8988T (cell line): ENCODE results near the gene WNT9A.

Experiments used
- DNase-seq: peaks from one replicate; pipeline ENCODE4 v3.0.0; 2011

Gene WNT9A

DNA sequence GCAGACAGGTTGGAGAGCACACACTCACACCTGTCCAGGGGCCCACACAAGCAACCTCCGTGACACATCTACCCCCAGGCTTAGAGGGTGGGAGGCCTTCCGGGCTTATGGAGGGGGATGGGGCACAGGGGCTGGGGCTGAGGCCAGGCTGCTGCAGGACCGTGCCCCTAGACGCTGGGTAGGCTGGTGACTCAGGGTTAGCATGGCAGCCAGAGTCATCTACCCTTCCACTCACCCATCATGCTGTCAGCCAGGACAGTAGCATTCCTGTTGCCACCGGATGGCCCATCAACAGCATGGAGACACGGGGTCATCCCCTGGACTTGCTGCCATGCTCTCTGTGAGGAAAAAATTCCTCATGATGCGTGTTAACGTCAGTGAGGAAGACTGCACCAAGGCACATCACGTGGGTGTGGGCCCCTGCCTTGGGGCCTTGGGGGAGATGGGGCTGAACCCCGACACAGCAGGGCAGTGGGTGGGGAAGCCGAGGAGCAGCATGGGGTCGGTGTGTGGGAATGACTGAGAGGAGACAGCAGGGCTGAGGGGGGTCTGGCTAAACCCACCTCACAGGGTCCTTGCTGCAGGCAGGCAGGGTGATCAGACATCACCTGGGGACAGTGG lies 52.8 kb downstream of the WNT9A start:
- no peak for DNase-seq

DNA sequence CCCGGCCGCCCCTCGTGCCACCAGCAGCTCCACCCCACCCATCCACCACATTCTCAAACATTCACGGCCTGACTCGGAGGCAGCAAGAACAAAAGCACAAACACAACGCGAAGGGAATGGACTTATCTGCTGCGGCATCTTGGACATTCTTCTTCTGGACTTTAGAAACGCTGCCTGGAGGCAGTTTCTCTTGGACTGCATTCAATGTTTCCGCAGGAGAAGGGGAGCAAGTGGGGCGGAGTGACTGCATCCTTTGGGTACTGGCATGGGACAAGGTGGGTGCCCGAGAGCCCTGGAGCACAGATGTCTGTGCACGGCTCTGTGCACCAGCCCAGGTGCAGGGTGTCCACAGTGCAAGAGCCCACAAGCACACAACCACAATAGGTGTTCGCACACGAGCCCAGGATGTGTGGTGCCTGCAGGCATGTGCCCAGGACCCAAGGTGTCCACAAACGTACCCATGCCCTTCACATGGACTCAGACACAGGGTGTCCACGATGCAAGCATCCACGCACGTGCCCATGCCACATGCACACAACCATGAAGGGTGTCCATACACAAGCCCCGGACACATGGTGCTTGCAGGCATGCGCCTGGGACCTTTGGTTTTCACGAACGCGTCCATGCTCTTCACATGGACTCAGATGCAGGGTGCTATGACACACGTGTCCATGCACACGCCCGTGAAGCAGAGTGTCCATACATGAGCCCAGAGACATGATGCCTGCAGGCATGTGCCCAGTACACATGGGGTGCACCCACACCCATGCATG lies 53.6 kb downstream of the WNT9A start:
- DNase-seq, result no peak

GRCh38 chr1:227893300-227893948 lies 54.3 kb downstream of the WNT9A start:
- DNase-seq, result no peak

- peak; percentile 79 for DNase-seq
Observed at GRCh38 chr1:227892489-227893299, 55.0 kb downstream of the WNT9A start.

DNA sequence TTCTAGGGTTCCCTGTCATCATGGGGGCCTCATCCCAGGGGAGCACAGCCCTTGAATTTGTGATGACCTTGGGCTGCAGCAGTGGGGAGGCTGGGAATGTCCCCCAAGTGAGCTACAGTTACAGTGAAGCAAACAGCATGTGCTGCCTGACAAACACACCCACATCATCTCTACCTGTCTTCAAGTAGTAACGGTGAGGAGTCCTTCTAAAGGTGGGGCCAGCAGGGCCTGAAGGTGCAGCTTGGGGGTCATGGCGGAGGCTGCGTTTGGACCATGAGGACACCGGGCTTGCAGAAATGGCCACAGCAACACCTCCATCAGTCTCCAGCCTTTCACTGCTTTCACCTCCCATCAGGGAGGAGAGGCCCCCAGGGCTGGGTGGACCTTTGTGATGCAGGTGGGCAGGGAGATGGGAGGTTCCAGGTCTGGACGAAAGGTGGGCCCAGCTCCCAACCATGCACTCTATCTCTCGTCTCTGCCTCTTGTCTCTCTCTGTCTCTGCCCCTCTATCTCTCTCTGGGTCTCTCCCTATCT lies 55.7 kb downstream of the WNT9A start:
- DNase-seq, result no peak

DNA sequence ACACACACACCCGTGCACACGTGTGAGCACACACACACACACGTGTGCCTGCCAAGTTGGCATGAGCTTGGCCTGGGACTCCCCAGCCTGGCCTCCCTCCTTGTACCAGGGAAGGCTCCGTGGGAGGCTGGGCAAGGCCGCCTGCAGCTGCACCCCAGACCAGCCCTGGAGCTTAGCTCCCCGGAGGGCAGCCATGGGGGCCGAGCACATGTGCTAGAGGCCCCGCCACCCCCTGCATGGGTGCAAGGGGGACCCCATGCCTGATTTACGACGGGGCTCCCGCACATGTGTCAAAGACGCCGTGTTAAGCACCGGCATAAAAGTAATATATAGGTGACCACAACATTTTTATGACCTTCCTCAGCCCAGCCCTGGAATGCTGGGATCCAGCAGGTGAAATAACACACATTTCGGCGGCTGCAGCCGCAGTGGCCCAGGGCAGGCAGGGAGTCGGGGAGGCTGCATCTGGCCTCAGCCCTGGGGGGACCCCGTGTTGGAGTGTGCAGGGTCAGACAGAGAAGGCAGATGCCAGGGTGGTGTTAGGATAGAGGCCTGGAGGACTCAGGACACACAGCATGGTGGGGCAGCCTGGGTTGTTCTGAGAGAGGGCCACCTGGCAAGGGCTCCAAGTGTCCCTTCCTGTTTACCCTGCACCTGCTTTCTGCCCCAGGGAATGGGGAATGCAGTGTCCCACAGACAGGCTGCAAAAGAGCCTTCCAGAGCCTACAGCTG lies 56.3 kb downstream of the WNT9A start:
- peak; percentile 15 for DNase-seq

- DNase-seq, result peak; percentile 17
Observed at GRCh38 chr1:227890451-227891222, 57.1 kb downstream of the WNT9A start.

DNA sequence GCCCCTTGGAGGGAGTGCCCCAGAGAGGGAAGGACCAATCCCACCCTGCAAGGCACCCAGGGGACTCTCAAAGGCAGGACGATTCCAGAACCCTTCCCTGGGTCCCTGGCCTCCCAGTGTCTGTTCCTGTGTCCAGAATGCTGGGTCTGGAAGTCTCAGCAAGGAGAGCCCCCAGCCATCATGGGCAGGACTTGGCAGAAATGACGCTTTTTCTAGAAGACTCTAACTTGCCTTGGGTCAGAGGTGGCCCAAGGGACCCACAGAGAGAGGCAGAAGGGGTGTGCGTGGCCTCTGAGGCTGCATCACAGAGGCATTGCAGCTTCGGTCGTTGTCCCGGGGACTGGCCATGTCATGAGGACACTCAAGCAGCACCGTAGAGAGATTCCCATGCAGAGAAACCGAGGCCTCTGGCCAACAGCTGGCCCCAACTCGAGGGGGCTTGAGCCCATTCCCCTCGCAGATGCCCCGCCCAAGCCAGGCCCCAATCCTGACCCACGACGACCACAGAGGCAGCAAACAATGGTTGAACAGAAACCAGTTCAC lies 57.8 kb downstream of the WNT9A start:
- peak; percentile 26 for DNase-seq

DNA sequence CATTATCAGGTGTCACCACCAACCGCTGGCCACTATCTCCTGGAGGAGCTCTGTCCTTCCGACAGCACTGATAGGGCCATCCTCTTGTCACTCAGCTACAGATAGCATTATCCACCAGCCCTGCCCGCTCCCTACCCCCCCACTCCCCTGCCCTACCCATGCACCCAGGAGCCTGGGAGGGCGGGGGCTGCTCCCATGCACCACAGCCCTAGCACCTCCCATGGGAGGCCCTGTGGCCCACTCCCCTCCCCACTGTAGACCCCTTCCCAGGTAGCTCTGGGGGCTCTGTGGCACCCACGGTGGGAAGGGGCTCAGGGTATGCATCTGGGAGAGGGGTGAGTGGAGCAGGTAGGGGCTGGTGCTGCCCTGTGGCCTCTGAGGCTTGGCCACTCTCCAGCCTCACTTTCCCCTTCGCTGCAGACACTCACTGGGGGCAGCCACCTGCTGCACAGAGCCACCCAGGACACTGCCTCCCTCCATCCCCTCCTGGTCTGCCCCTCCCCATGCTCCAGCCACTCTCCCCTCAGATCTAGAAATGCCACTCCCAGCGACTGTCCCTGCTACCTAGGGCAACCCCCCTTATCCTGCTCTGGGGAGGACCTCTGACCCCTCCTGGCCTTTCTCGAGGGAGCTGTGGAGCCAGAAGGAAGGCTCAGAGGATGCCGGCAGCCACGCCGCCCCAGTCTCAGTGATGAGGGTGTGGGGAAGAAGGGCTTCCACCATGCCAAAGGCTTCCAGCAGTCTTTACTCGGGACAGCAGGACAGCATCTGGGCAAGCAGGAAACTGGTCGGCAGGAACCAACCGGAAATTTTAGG lies 58.5 kb downstream of the WNT9A start:
- DNase-seq, result peak; percentile 37

DNA sequence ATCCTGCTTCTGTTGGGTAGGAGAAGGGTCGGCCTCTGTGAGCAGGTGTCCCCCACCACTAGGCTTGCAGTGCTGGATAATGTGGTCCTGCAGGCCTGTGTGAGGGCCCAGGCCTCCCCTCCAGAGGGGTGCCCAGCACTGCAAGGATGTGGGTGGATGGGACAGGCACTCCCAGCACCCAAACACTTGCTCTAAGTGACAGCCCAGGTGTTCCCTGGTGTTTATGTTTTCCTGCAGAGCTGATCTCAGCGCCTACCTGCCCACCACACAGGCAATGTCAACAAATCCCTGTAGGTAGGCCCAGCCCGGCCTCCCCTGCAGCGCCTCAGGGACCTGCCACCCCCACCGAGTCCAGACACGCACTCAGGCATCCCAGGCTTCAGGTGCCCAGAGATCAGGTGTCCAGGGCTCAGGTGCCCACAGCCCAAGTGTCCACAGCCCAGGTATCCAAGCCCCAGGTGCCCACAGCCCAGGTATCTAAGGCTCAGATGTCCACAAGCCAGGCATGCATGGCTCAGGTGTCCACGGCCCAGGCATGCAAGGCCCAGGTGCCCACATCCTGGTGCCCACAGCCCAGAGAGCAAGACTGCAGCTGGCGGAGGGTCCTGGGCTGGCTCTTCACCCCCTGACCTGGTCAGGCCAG lies 59.2 kb downstream of the WNT9A start:
- DNase-seq, result peak; percentile 18

DNA sequence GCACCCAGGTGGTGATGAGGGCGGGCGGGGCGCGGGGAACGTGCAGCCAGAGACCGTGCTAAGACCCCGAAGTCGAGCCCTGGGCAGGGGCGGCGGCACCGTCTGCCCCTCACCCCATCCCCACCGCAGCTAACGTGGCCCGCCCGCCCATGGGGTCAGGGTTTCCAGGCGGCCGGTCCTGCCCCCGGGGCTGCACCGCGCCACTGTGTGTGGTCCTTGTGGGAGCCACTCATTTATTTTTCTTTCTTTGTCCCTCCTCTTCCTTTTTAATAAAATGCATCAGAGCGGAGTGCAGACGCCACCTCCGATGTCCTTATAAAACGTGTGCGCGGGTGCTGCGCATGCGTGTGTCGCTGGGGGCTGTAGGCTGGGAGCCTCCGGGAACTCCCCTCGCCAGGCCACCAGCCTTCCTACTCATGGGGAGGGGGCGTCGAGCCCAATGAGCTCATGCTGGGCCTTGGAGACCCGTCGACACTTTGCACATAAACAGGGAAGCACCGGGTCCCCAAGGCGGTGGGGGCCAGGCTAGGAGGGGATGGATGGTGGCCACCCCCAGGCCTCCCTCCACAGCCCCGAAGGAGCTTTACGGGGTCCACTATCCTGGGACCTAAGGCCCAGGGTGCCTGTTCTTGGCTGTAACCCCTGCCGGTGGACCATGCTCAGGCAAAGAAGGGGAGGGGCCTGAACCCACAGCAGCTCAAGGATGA lies 59.9 kb downstream of the WNT9A start:
- DNase-seq, result no peak

DNA sequence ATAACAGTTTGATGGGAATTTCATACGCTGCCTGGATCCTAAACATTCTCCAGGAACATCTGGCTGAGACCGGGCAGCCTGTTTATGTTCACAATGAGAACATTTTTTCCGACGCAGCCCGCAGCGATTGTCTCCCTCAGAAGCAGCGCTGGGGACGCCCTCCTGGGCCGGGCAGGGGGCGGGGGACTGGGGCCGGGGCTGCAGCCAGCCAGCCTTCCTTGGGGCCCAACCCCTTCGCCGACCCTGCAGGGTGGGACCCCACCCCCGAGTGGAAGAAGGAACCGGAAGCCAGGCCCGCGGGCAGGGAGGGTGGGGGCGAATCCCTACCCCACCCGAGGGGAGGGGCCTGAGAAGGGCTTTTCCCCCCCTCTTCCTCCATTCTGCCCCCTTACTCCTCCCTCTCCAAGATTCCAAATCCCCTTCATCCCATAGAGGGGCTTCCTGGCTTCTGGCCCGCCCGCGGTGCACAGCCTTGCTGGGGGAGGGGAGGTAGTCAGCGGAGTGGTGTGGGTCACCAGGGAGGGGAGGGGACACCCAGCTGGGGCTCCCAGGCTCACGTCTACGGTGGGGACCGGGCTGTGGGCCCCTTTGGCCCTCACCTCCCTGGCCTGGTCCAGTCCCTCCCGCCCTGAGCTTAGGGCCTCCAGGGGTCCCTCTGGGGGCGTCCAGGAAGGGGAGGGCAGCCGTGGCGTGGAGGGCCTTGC lies 60.6 kb downstream of the WNT9A start:
- DNase-seq, result no peak

DNA sequence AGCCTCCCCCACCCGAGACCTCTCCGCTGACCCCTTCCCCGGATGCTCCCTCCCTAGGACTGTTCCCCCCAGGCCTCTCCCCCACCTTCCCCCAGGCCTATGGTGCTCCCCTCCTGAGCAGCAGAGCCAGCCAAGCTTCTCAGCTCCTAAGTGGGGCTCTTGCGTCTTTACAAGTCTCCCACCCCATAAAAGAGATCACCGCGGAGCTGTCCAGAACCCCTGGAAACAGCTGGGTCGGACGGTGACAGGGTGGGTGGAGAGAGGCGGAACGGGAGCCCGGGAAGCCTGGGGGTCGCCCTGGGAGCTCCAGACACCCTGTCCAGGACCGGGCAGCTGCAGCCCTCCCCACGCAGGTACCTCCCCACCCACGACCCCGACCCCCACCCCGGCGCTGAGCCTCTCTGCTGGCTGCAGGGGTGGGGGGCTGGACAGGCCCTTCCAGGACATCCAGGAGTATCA lies 61.2 kb downstream of the WNT9A start:
- no peak for DNase-seq

DNA sequence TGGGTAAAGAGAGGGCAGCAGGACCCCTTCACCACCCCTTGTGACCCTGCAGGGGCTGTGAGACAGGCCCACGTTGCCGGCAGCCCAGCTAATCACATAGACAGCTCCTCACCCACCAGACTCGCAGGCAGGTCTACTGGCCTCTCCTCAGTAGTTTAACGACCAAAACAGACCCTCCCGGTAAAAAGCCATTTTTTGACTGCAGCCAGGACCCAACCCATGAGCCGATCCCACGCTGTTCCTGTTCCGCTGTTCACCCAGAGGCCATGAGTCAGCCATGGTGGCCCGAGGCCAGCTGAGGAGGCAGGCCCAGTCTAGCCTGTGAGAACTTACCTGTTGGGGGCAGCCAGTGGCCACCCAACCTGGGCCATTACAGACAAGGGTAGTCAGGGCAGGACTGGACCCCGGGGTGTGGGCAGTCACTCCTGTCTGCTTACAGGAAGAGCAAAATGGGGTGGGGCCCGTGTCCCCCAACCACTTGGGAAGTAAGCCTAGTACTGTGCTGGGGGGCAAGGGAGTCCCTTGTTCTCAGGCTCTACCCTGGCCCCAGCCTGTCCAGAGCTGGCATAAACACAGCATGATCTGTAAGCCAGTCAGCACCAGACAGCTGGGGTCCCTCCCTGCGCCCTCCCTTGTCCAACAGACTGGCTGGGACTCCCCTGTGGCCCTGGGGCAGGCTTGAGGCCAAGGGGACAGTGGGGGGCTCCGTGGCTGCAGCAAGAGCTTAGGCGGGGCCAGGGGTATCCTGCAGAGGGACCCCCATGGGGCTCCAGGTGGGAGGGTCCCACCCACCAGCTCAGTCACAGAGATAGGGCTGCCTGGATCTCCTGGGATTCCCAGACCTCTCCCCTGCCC lies 61.9 kb downstream of the WNT9A start:
- peak; percentile 92 for DNase-seq

- peak; percentile 30 for DNase-seq
Observed at GRCh38 chr1:227885135-227885647, 62.5 kb downstream of the WNT9A start.

DNA sequence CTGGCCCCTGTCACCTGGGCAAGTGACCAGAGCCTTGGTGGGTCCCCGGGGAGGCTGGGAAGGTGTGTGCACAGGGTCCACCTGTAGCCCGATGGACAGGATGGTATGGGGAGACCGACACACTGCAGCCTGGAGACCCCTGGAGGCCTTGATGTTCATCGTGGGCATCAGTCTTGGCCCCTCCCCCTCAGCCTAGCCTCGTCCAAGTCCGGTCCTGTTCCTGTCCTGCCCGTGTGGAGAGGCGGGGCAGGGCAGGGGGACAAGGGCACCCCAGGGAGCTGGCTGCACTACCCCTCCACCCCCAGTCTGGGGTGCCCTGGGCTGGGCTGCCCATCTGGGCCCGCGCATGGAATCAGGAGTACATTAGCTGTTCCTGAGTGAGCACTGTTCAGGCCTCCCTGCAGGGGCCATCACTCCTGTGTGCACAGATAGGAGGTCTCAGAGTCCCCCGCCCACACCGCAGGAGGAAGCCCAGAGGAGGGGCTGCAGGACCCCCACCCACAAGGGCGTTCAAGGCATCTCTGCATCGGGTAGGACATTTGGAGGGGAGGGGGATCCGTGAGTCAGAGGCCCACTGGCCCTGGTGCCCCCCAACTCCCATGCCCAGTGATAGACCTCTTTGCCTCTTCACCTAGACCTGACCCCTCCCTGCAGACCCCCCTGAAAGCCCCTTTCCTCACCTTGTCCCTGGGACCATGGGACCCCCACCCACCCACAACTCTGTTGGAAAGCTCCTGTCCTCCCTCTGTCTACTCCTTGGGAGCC lies 63.2 kb downstream of the WNT9A start:
- peak; percentile 34 for DNase-seq
